GM20431 (cell line): Measurements from ENCODE around the gene ADH6.
"Not testable (repeated sequence)": the region's sequence is repeated elsewhere in the genome, so short reads cannot be mapped to it uniquely, and the experiment has no call there.

ENCODE experiments used
- in situ Hi-C: fragments of 300-500 bp; cut with MseI, MboI; formaldehyde crosslinking; loops from one replicate; pipeline ENCODE4 v1.15.0; 2020; ENCODE audit warnings: low sequenced_read_pairs; ENCODE audit not compliant: unreplicated experiment

Gene ADH6

DNA sequence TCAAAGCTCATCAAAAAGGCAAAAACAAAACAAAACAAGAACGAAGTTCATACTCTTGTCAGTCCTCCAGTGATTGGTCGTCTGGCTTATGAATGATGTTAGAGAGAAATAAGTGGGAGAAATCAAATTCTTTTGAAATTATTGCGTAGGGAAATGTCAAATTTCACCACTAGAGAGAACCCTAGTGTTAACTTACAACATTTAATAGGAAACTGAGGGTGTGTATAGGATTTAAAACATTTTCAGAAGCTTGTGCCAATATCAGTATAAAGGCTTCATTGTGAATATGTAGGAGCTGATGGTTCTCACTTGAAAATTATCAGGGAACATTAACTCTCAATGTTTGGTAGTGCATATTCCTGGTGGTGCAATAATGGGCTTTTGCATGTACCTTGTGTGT lies 17.4 kb downstream of the ADH6 start:
- in situ Hi-C loops: no loop called here

DNA sequence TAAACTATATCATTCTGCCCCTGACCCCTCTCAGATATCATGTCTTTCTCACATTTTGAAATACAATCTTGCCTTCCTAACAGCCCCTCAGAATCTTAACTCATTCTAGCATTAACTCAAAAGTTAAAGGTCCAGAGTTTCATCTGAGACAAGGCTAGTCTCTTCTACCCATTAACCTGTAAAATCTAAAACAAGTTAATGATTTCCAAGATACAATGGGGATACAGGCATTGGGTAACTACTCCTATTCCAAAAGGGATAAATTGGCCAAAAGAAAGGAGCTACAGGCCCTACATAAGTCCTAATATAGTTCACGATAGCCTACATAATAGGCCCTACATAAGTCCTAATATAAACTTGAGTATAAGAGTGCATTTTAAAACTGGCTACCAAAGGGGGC lies 18.9 kb downstream of the ADH6 start:
- in situ Hi-C loops: no loop called here

DNA sequence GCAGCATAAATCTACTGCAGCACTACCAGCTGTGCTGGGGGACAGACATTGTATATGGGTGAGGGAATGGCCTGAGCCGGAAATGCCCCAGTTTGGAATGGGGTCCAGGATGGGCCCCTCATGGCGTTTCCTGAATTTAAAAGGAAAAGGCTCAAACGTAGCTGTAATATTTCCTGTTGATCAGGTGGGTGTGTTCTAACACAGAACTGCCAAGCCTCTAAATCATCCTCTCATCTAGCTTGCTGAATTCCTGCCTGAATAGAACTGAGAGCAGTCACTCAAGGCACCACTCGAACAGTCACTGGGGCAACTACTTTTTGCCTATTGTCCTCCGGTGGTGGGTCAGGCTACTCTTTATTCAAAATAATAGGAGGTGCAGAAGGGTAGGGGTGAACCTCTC lies 28.7 kb downstream of the ADH6 start:
- in situ Hi-C loops: no loop called here

DNA sequence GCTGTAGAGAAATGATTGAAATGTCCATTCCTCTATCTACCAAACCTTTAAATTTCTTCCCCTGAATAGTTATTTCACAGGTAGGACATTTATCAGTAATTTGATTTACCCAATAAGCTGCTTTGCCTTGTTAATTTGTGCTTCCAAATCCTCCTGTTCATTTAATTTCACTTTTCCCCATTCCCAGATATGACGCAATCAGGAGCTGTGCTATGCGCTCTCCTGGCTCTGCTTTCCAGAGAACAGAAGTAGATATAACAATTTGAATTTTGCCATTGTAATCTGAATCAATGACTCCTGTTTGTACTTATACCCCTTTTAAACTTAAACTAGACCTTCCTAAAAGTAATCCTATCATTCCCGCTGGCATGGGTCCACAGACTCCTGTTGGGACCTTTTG lies 29.1 kb downstream of the ADH6 start:
- in situ Hi-C loops: not testable (repeated sequence)

DNA sequence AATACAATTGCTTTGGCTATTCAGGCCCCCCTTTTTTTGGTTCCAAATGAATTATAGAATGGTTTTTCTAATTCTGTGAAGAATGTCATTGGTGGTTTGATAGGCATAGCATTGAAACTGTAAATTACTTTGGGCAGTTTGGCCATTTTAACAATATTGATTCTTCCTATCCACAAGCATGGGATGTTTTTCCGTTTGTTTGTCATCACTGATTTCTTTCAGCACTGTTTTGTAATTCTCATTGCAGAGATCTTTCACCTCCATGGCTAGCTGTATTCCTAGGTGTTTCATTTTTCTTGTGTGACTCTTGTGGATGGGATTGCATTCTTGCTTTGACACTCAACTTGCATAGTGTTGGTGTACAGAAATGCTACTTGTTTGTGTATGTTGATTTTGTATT lies 33.0 kb downstream of the ADH6 start:
- in situ Hi-C loops: no loop called here

DNA sequence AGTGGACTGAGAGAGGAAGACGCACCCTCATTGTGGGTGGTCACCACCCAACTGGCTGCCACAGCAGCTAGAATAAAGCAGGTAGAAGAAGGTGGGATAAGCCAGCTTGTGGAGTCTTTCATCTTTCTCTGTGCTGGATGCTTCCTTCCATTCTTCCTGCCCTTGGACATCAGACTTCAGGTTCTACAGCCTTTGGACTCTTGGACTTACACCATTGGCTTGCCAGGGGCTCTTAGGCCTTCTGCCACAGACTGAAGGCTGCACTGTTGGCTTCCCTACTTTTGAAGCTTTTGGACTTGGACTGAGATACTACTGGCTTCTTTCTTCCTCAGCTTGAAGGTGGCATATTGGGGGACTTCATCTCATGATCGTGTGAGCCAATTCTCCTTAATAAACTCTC lies 33.5 kb downstream of the ADH6 start:
- in situ Hi-C loops: no loop called here

DNA sequence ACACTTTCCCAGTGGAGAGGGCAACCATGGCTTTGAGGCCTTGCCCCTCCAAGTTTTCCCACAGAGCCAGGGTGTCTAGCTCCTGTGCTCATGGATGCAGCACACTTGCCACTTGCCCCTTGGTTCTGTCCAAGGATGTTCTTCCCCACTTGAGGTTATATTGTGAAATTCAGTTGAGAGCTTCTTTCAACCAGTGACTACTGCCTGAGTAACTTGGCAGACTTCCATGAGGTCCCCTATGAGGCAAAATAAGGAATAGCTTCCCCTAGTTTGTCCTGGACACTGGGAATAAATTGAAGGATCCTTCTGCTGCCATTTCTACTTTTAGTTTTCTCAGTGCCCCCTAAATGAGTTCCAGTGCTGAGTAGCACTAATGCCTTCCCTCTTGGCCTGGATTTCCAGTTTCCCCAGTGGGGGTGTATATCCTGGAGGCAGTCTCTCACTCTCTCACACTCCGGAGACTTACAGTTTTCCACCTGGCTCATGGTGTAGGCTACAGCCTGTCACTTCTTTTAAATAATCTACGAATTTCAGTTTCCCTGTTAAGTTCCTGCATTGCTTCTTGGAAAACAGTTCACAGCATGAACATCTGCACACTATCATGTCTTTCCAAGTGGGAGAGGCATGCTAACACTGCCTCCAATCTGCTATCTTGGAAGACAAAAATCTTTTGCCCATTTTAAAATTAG lies 38.5 kb downstream of the ADH6 start:
- in situ Hi-C loops: no loop called here

DNA sequence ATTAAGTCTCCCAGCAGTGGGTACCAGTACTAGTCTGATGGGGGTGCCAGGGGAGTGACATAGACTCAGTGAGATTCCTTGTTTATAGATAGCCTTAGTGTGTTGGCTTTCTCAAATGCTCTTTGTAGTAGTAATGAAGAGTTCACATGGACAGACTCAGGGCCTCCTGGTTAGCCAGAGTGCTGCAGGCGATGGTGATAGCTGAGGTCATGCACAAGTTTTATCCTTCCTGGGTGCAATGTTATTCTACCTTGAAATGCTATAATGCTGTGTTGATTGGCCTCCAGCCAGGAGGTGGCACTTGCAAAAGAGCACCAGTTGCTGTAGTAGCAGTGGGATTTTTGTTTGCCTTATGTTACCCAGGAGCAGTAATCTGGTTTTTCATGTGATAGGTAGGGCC lies 39.4 kb downstream of the ADH6 start:
- in situ Hi-C loops: no loop called here

DNA sequence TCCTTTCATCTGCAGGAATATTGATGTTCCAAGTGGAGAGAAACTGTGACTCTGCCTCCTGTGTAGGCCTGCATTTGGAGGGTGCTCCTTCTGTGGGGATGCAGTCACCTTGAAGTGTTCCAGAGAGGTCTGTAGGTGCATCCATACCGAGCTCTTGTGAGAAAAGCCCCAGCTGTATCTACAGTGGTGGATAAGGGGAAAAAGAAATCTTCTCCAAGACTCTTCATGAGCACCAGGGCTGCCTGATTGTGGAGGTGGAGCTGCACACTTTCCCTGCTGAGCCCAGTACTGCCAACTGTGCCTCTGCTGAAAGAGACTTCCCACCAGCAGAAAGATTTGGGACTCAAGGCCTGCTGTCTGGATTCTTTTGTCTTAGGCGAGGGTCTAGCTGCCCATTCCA lies 39.9 kb downstream of the ADH6 start:
- in situ Hi-C loops: no loop called here

DNA sequence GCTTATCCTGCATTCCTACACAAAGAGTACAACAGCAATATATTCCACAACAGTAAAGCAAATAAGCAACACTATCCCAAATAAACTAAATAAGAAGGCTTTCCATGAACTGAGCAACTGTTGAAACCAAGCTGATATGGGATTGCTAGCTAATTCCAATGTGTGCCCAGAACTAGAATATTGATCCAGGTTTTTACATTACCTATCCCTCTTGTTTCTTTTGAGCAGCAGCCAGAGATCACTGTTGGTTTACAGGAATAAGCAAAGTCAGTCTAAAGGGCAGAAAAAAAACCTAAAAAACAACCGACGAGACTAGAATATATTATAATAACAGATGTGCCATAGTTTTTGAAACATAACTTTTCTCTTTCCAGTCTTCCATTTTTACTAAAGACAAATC lies 52.5 kb downstream of the ADH6 start:
- in situ Hi-C loops: no loop called here

DNA sequence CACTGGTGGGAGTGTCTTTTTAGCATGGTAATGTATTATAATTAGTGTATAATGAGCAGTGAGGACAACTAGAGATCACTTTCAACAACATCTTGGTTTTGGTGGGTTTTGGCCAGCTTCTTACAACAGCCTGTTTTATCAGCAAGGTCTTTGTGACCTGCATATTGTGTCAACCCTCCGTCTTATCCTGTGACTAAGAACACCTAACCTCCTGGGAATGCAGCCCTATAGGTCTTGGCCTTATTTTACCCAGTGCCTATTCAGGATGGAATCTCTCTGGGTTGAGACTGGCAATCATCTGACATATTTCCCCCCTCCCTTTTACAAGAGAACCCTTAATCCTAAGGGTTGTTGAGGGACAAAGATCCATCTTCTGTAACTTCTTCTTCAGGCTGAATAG lies 53.1 kb downstream of the ADH6 start:
- in situ Hi-C loops: no loop called here

DNA sequence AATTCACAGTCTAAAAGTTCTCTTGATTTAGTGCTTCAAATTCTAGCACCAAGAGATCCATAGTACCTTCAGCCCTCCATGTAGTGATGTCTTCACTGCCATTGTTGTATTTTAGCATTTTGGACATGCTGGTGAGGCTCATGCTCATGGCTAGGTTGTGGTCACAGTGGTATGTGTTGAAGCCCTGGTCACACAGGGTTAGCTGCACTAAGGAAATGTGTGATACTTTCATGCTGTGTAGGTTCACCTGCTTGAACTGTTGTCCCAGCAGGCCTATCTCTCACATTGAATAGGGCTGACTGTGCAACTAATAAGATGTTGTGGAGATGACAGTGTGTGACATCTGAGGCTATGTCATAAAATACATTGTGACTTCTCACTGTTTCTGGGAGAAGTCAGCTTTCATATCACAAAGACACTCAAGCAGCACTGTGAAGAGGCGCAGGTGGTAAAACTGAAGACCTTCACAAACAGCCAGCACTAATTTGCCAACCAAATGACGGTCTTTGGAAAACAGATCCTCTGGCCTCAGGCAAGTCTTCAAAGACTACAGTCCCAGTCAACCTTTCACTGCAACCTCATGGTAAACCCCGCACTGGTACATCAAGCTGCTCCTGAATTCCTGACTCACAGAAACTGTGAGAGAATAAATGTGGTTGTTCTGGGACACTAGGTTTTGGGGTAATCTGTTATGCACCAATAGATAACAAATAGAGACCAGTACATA lies 57.5 kb downstream of the ADH6 start:
- in situ Hi-C loops: no loop called here

DNA sequence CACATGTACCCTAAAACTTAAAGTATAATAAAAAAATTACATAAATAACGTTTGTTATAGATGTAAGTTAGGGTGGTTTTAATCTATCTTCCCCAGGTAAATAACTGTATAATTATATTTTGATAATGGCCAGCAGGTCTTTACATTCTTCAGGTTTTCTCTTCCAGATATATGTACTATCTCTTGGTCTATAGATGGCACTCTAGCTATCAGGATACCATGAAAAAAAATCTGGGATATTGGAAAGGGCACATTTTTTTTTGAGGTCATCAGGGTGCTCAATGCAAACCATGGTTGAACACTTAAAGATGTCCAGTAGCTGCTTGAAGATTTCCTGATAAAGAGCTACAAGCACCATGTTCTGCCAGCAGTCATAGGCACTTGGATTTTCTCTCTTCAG lies 59.3 kb downstream of the ADH6 start:
- in situ Hi-C loops: no loop called here

DNA sequence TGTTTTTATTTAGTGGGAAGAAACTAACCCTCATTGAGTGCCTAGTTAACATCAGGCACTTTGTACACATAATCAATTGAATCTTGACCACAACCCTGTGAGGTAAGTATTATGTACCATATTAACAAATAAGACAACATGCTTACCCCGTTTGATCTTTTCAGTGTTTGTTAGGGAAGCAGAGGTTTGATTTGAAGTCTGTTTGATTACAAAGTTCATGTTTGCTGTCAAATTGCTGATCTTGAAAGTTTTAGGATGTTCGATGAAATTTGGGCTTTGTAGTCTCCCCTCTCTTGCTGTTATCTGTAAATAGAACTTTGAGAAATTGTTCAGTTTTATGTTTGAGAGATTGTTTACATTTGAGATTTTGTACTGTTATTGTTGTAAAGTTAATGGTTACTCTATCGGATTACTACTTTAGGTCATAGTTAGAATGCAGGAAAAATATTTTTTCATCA lies 61.5 kb downstream of the ADH6 start:
- in situ Hi-C loops: no loop called here

DNA sequence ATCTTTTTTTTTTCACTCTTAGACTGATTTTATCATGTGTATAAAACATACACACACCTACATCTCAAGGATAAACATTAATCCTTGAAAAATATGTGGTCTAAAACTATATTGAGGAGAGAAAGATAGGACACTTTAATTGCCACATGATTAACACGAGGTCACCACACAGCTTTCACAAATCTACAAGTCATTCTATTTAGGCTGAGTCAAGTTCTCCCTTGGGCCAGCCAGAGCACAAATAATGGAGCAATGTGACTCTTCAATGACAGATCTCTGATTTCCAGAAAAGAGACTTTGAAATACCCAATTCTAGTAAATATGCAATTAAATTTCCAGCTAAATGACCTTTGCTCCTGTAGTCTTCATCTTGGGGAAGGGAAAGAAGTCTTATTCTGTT lies 62.1 kb downstream of the ADH6 start:
- in situ Hi-C loops: no loop called here

DNA sequence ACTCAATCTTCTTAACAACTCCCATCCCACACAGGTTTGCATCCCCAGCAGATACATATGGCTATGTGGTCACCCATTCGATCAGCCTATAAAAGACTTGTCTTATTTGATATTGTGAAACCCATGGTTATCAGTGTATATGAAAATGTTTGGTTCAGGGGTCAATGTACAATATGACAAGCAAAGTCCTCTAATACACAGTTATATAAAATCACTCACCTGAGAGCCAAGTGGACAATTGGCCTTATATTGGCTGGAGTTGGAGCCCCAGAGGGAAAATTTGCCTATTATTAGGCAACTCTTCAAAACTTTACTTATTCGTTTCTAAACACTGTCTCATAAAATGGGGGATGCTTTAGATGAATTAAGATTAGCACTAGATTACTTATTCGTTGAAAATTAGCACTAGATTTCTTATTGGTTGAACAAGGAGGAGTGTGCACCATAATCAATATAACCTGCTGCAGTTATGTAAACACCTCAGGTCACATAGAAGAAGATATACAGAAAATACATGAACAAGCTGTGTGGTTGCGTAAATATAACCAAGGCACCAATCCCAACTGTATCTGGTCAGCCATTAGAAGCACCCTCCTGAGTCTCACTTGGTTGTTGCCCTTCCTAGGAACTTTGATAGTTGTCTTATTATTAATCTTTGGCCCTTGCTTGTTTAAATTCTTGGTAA lies 64.2 kb downstream of the ADH6 start:
- in situ Hi-C loops: no loop called here
